H9 (cell line): ENCODE results near the gene PPP2R1A. TPM values are rescaled to one million over a fixed set of nuclear protein-coding genes. Genes with fewer than 3 reads are reported as not detected.

ENCODE experiments used
- DNase-seq: peaks from one replicate; pipeline ENCODE4 v3.0.0-alpha.2; 2017
- H2AFZ ChIP-seq: one replicate; pipeline ENCODE4 v1.6.1; 2013; ENCODE audit warnings: mild to moderate bottlenecking, low read length, control low read depth, moderate library complexity
- H2AK5ac ChIP-seq: 2 replicates; pipeline ENCODE4 v1.6.1; 2013; ENCODE audit warnings: low read length, control low read depth, mixed read lengths; ENCODE audit not compliant: insufficient read length
- H2BK120ac ChIP-seq: one replicate; pipeline ENCODE4 v1.6.1; 2013; ENCODE audit warnings: low read depth, mild to moderate bottlenecking, low read length, control low read depth, inconsistent platforms; ENCODE audit not compliant: poor library complexity, severe bottlenecking
- H2BK12ac ChIP-seq: 2 replicates; pipeline ENCODE4 v1.6.1; 2013; ENCODE audit warnings: low read length, control low read depth, mixed read lengths, low read depth; ENCODE audit not compliant: insufficient read length
- H2BK15ac ChIP-seq: 2 replicates; pipeline ENCODE4 v1.6.1; 2013; ENCODE audit warnings: low read depth, low read length, control low read depth
- H2BK20ac ChIP-seq: one replicate; pipeline ENCODE4 v1.6.1; 2013; ENCODE audit warnings: low read depth, mild to moderate bottlenecking, low read length, control low read depth, inconsistent platforms; ENCODE audit not compliant: poor library complexity, severe bottlenecking
- H2BK5ac ChIP-seq: 2 replicates; pipeline ENCODE4 v1.6.1; 2013; ENCODE audit warnings: low read length, control low read depth, mixed read lengths; ENCODE audit not compliant: insufficient read length
- H3K14ac ChIP-seq: 2 replicates; pipeline ENCODE4 v1.6.1; 2013; ENCODE audit warnings: low read length, control low read depth; ENCODE audit not compliant: insufficient read depth
- H3K18ac ChIP-seq: 2 replicates; pipeline ENCODE4 v1.6.1; 2013; ENCODE audit warnings: low read depth, mild to moderate bottlenecking, mixed read lengths, low read length, control low read depth; ENCODE audit not compliant: insufficient read length
- H3K23ac ChIP-seq: 2 replicates; pipeline ENCODE4 v1.6.1; 2013; ENCODE audit warnings: low read length, control low read depth, mixed read lengths, low read depth; ENCODE audit not compliant: insufficient read length
- H3K23me2 ChIP-seq: 2 replicates; pipeline ENCODE4 v1.6.1; 2013; ENCODE audit warnings: low read depth, mild to moderate bottlenecking, mixed read lengths, low read length, control low read depth; ENCODE audit not compliant: insufficient read length, poor library complexity, severe bottlenecking
- H3K27ac ChIP-seq: 2 replicates; pipeline ENCODE4 v1.5.1; 2013; ENCODE audit warnings: low read length, control low read depth, mixed read lengths, low read depth; ENCODE audit not compliant: insufficient read length
- H3K27me3 ChIP-seq: 2 replicates; pipeline ENCODE4 v1.6.1; 2013; ENCODE audit warnings: low read length, control low read depth, inconsistent platforms; ENCODE audit not compliant: insufficient read depth
- H3K4ac ChIP-seq: 2 replicates; pipeline ENCODE4 v1.6.1; 2013; ENCODE audit warnings: low read depth, mild to moderate bottlenecking, control low read depth, inconsistent platforms, low read length, moderate library complexity
- H3K4me1 ChIP-seq: 2 replicates; pipeline ENCODE4 v1.6.1; 2013; ENCODE audit warnings: low read length, control low read depth, inconsistent platforms; ENCODE audit not compliant: insufficient read depth
- H3K4me2 ChIP-seq: 2 replicates; pipeline ENCODE4 v1.6.1; 2013; ENCODE audit warnings: low read length, control low read depth, mixed read lengths; ENCODE audit not compliant: insufficient read length, insufficient read depth
- H3K56ac ChIP-seq: 2 replicates; pipeline ENCODE4 v1.6.1; 2013; ENCODE audit warnings: low read depth, mild to moderate bottlenecking, mixed read lengths, low read length, control low read depth; ENCODE audit not compliant: insufficient read length
- H3K79me1 ChIP-seq: 2 replicates; pipeline ENCODE4 v1.6.1; 2013; ENCODE audit warnings: low read depth, mild to moderate bottlenecking, moderate library complexity, low read length, control low read depth, inconsistent platforms; ENCODE audit not compliant: insufficient read depth, poor library complexity, severe bottlenecking
- H3K79me2 ChIP-seq: 2 replicates; pipeline ENCODE4 v1.6.1; 2013; ENCODE audit warnings: low read length, control low read depth, inconsistent platforms; ENCODE audit not compliant: insufficient read depth
- H3K9ac ChIP-seq: 2 replicates; pipeline ENCODE4 v1.6.1; 2013; ENCODE audit warnings: low read length, control low read depth, mixed read lengths; ENCODE audit not compliant: insufficient read length; ENCODE audit errors: extremely low read depth
- H3K9me3 ChIP-seq: one replicate; pipeline ENCODE4 v1.6.1; 2013; ENCODE audit warnings: low read depth, low read length, inconsistent platforms; ENCODE audit not compliant: control insufficient read depth
- H3T11ph ChIP-seq: one replicate; pipeline ENCODE4 v1.6.1; 2013; ENCODE audit warnings: mild to moderate bottlenecking, low read length, control low read depth, inconsistent platforms
- H4K20me1 ChIP-seq: one replicate; pipeline ENCODE4 v1.6.1; 2013; ENCODE audit not compliant: control insufficient read depth, insufficient read length, insufficient read depth
- H4K5ac ChIP-seq: 2 replicates; pipeline ENCODE4 v1.6.1; 2013; ENCODE audit warnings: low read depth, mild to moderate bottlenecking, mixed read lengths, low read length, control low read depth; ENCODE audit not compliant: insufficient read length
- H4K8ac ChIP-seq: replicated peaks from 2 replicates; pipeline ENCODE4 v1.6.1; 2013; ENCODE audit warnings: low read length, control low read depth, mixed read lengths, low read depth; ENCODE audit not compliant: insufficient read length
- H4K91ac ChIP-seq: 2 replicates; pipeline ENCODE4 v1.6.1; 2013; ENCODE audit warnings: low read depth, mild to moderate bottlenecking, moderate library complexity, mixed read lengths, low read length, control low read depth; ENCODE audit not compliant: insufficient read length
- H3K27ac Mint-ChIP-seq, 3 experiments: 2 replicates in 2 of 3; 3 replicates in 1 of 3; pipeline ENCODE4 v1.8.0; 2020 to 2021; ENCODE audit warnings: mixed read lengths in 3 of 3, mild to moderate bottlenecking in 1 of 3, moderate library complexity in 1 of 3
- H3K27me3 Mint-ChIP-seq: 2 replicates; pipeline ENCODE4 v1.8.0; 2021; ENCODE audit warnings: low read depth, mild to moderate bottlenecking, moderate library complexity, mixed read lengths
- H3K36me3 Mint-ChIP-seq, 3 experiments: 2 replicates in 2 of 3; 3 replicates in 1 of 3; pipeline ENCODE4 v1.8.0; 2020 to 2021; ENCODE audit warnings: low read depth in 3 of 3, mixed read lengths in 3 of 3; ENCODE audit not compliant: insufficient read depth in 1 of 3
- H3K4me1 Mint-ChIP-seq, 2 experiments: 2 replicates each; pipeline ENCODE4 v1.8.0; 2020; ENCODE audit warnings: mixed read lengths in 2 of 2
- H3K4me3 Mint-ChIP-seq, 2 experiments: 2 replicates in 1 of 2; 3 replicates in 1 of 2; pipeline ENCODE4 v1.8.0; 2020 to 2021; ENCODE audit warnings: mild to moderate bottlenecking in 2 of 2, mixed read lengths in 2 of 2, moderate library complexity in 1 of 2
- H3K9me3 Mint-ChIP-seq, 2 experiments: 2 replicates in 1 of 2; 3 replicates in 1 of 2; pipeline ENCODE4 v1.8.0; 2020; ENCODE audit warnings: mild to moderate bottlenecking in 2 of 2, mixed read lengths in 2 of 2, moderate library complexity in 1 of 2
- WGBS: extraction: QIAGEN DNeasy Blood & Tissue Kit; methylation state at CpG from one replicate; pipeline ENCODE4 v1.1.7; 2013; ENCODE audit warnings: missing lambda C conversion rate, low lambda C conversion rate, mixed read lengths; ENCODE audit not compliant: insufficient read length; ENCODE audit errors: extremely low coverage; 5-methylcytosine and 5-hydroxymethylcytosine counted together
- total RNA-seq: library from RNA; stranded (reverse); gene quantifications from 2 replicates; pipeline ENCODE4 v1.2.1, GENCODE V29; 2021
- TF ChIP-seq, protein P1 (sequence below): fragments of 200-600 bp; sonication (generic); conservative IDR thresholded peaks from 3 replicates; pipeline ENCODE4 v1.8.0; 2021; ENCODE audit warnings: antibody characterized with exemption, mild to moderate bottlenecking

Gene PPP2R1A
- total RNA-seq, 1 experiment from 2014 or later: 432 TPM

GRCh38 chr19:52269338-52270261, 79.7 kb downstream of the PPP2R1A start, which contains the start of gene ZNF766:
TSS of gene ZNF766 (plus strand) at chr19:52269587. CDS start at chr19:52269614, 27 bp downstream.
- Histone ChIP-seq H2BK20ac (no peak within 1 kb of the TSS), H3K18ac (peak within 1 kb of the TSS; percentile 96), H3K14ac (peak within 1 kb of the TSS; percentile 100), H4K91ac (peak within 1 kb of the TSS; percentile 97), H2AK5ac (no peak within 1 kb of the TSS), H3K56ac (no peak within 1 kb of the TSS), H2BK5ac (peak within 1 kb of the TSS; percentile 11), H3K27ac (peak within 1 kb of the TSS; percentile 28), H3K4me1 (no peaks in the 10 kb centered on the region), H3K23me2 (peaks cover 6% of the 10 kb centered on the region), H4K8ac (peak within 1 kb of the TSS; percentile 81), H3K23ac (no peak within 1 kb of the TSS), H3K27me3 (no peaks in the 10 kb centered on the region), H3K9me3 (no peaks in the 10 kb centered on the region), H4K5ac (peak within 1 kb of the TSS; percentile 79), H2BK12ac (no peak within 1 kb of the TSS), H3K4me2 (peak within 1 kb of the TSS; percentile 85), H3T11ph (no peak within 1 kb of the TSS), H3K79me2 (peaks cover 36% of the 10 kb centered on the region), H3K4ac (peak within 1 kb of the TSS; percentile 53), H2AFZ (peak within 1 kb of the TSS; percentile 66), H4K20me1 (no peaks in the 10 kb centered on the region), H3K79me1 (peaks cover 18% of the 10 kb centered on the region), H3K9ac (peak within 1 kb of the TSS; percentile 96), H2BK120ac (peak within 1 kb of the TSS; percentile 97), H2BK15ac (no peak within 1 kb of the TSS)
- H3K4me3 Mint-ChIP-seq: peak within 1 kb of the TSS; percentile 91 to 94
- H3K27ac Mint-ChIP-seq: peak within 1 kb of the TSS; percentile 26 to 99 (median 86)
- H3K9me3 Mint-ChIP-seq: peaks cover 4 to 15% of the 10 kb centered on the region in 2 experiments
- H3K4me1 Mint-ChIP-seq: peaks cover 20% of the 10 kb centered on the region in 2 experiments
- TF ChIP-seq, protein P1, sequence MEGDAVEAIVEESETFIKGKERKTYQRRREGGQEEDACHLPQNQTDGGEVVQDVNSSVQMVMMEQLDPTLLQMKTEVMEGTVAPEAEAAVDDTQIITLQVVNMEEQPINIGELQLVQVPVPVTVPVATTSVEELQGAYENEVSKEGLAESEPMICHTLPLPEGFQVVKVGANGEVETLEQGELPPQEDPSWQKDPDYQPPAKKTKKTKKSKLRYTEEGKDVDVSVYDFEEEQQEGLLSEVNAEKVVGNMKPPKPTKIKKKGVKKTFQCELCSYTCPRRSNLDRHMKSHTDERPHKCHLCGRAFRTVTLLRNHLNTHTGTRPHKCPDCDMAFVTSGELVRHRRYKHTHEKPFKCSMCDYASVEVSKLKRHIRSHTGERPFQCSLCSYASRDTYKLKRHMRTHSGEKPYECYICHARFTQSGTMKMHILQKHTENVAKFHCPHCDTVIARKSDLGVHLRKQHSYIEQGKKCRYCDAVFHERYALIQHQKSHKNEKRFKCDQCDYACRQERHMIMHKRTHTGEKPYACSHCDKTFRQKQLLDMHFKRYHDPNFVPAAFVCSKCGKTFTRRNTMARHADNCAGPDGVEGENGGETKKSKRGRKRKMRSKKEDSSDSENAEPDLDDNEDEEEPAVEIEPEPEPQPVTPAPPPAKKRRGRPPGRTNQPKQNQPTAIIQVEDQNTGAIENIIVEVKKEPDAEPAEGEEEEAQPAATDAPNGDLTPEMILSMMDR: no peak
- DNase-seq: peak; percentile 97
- H3K27me3 Mint-ChIP-seq: no peaks in the 10 kb centered on the region
- no CpG with 5 or more reads among the region's 70 CpGs for WGBS
- peaks cover 38 to 41% (median 39%) of the 10 kb centered on the region in 3 experiments for H3K36me3 Mint-ChIP-seq
